SK-N-DZ (cell line): ENCODE measurements around the gene GLT8D1.

ENCODE experiments used
- DNase-seq: peaks from one replicate; pipeline ENCODE4 v3.0.0-alpha.2; 2015; ENCODE audit warnings: low spot score

Gene GLT8D1

DNA sequence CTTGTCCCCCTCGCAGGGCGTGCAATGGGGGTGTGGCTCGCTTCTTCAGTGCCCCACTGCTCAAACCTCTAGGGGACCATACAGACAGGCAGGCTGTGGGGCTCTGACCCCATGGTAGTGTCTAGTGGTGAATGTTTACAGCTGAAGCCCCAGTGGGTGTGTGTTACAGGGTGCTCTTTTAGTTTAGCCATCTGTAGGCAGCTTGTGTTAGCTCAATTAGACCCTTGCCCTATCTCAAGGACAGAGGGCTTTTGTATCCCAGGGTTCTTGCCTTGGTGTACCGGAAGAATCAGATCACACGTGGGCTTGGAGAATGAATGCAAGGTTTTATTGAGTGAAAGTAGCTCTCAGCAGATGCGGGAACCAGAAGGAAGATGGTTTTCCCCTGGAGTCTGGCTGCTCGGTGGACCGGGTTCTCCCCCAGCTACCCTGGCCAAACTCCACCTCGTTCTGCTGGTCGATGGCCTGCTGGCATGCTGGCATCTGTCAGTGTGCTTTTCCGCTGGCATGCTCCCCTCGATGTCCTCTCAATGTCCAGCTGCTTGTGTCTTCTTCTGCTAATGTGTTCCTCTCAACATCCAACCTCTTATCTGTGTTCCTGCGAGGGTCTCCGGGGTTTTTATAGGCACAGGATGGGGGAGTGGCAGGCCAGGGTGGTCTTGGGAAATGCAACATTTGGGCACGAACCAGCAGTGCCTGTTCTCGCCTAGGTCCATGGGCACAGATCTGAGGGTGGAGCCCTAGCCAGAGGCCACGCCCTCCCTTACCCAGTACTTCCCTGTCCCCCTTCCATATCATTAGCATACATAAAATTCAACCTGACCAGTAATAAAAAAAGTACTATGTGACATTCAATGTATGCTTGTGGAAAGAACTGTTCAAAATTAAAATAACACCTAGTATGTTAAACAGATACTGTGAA, 7.0 kb upstream of the GLT8D1 start:
- DNase-seq: no peak

DNA sequence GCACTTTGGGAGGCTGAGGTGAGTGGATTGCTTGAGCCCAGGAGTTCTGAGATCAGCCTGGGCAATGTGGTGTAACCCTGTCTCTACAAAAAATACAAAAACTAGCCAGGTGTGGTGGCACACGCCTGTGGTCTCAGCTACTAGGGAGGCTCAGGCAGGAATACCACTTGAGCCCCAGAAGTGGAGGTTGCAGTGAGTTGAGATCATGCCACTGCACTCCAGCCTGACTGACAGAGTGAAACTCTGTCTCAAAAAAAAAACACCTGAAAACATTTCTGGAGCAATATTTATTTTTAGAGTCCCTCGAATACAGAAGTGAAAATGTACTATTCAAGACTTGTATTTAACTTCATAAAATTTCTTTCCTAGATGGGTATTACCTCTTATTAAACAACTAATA, 4.9 kb upstream of the GLT8D1 start:
- no peak for DNase-seq

- DNase-seq: no peak
Observed at GRCh38 chr3:52707585-52707984, 2.0 kb upstream of the GLT8D1 start.

DNA sequence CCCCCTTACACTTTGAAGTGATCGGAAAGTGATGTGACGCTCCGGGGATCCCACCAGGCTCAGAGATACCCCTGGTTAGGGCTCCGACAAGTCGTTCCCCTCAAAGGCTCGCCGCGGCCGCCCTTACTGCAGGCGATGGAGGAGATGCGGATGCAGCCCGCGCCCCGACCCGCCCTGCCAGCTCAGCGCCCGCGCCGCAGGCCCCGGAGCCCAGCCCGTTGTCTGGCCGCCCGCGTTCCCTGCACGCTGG, 228 bp downstream of the GLT8D1 start:
- DNase-seq: no peak

DNA sequence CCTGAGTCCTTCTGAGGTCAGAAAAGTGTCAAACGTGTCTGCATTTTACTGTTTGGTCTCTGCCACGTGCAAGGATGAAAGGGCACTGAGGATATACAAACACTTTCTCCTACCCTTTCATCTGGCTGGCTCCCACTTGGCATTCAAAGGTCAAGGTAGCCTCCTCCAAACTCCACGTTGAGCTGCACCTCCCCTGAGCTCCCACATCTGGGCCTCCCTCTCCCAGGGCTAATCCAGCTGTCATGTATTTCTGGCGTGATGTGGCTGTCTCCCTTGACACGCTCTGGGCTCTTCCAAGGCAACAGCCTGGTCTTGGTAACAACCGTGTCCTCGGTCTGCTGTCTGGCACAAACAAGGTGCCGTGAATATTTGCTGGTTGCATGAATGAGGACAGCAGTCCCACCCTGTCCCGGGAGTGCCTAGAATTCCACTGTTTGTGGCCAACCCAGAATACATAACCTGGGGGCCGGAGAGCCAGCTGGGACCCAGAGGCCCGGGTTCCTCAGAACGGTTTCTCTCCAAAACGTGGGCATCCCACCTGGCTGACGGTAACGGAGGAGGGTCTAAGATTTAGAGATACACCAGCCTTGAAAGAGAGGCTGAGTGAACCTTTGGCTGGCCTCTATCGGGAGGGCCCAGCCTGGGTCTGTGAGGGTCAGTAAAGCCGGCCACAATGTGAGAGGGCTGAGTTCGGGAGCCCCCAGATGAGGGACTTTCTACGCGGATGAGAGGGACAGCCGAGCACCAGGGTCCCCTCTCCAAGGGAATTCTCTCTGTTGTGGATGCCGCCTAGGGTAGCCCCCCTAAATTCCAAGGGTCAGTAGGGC, 767 bp downstream of the GLT8D1 start:
- peak; percentile 21 for DNase-seq

DNA sequence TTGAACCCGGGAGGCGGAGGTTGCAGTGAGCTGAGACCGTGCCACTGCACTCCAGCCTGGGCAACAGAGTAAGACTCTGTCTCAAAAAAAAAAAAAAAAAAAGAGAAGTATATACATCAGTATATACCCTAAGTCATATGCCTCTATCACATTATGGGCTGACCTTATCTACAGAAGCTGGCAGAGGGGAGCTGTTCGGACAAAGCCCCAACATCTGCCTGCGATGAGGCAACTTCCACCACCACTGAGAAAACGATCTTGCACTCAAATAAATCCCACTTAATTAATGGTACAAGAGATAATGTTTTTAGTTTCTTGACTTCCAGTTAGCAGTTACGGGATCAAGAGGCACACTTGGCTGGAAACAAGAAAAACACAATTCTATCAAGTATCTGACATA, 2.2 kb downstream of the GLT8D1 start:
- no peak for DNase-seq

- DNase-seq: no peak
Observed at GRCh38 chr3:52697632-52697965, 8.0 kb downstream of the GLT8D1 start.

GRCh38 chr3:52696830-52697631, 8.6 kb downstream of the GLT8D1 start:
- DNase-seq: no peak

- no peak for DNase-seq
Observed at GRCh38 chr3:52695798-52696671, 9.6 kb downstream of the GLT8D1 start.

DNA sequence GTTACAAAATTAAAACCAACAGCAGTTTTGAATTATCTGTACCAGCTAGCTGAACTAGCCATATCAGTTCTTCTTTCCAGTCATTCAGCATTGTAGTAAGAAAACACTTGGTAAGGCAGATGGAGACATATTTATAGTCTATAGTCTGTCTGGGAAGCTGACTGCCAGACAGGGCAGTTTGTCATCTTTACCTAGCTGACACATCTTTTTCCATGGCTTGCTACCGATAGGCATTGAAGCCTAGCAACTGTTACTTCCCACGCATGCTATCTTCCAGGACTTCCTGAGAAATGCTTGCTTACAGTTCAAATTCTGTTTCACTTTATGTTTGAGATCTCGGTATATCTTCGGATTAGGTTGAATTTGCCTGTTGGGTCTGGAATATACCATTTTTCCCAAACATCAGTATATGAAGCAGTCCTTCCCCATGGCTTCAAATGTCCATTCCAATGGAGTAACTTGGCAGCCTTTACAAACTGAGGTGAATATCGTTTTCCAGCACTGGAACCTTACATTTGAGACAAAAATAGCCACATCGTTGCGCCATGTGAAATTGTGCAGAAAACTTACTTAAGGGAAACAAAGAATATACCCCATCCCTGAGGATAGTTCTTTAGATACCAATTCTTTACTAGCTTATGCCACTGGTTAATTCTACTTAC, 10.9 kb downstream of the GLT8D1 start:
- DNase-seq: no peak

DNA sequence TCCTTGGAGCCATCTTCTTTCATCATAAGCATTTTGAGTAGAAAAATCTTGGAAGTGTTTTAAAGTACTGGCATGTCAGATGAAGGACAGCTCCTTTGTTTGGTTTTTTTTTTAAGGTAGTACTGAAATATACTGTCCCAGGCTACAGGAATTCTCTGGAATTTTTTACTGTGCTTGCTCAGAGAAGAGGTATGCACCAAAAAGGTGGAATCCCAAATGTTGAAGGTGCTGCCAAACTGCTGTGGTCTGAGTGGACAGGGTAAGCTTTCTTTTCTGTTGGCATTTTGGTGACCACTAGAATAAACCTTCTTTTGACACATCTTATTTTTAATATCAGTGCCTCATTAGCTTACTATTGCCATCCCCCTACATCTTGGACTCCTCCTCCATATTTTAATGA, 12.5 kb downstream of the GLT8D1 start:
- no peak for DNase-seq

DNA sequence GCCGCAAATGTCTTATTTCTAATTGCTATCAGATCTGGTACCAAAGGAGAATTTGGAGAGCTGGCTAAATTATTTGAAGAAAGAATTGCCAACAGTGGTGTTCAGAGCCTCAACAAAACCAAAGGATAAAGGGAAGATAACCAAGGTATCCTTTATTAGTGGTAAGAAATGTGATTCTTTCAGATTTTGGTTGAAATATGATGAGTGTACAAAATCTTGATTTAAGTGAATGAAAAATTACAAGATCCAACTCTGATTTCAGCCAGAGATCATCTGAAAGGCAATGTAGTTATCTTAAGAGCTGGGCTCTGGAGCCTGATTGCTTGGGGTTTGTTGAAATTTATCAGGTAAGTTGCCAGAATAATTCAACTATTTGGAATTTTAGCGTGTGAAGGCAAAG, 15.0 kb downstream of the GLT8D1 start:
- no peak for DNase-seq

GRCh38 chr3:52689151-52689550, 16.4 kb downstream of the GLT8D1 start:
- no peak for DNase-seq

DNA sequence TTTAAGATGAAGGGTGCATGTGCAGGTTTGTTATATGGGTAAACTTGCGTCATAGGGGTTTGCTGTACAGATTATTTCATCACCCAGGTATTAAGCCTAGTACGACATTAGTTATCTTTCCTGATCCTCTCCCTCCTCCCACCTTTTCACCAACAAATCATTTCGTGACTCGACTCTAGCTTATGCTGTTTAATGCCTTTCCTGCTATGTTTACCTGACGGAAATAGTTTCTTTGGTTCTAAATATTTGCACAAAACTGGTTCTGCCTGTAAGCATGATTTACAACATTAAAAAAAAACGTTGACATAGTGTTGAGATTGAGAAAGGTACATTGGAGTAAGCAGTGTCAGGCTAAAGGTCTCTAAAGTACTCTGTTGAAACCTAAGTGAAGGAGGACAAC, 17.3 kb downstream of the GLT8D1 start:
- no peak for DNase-seq

DNA sequence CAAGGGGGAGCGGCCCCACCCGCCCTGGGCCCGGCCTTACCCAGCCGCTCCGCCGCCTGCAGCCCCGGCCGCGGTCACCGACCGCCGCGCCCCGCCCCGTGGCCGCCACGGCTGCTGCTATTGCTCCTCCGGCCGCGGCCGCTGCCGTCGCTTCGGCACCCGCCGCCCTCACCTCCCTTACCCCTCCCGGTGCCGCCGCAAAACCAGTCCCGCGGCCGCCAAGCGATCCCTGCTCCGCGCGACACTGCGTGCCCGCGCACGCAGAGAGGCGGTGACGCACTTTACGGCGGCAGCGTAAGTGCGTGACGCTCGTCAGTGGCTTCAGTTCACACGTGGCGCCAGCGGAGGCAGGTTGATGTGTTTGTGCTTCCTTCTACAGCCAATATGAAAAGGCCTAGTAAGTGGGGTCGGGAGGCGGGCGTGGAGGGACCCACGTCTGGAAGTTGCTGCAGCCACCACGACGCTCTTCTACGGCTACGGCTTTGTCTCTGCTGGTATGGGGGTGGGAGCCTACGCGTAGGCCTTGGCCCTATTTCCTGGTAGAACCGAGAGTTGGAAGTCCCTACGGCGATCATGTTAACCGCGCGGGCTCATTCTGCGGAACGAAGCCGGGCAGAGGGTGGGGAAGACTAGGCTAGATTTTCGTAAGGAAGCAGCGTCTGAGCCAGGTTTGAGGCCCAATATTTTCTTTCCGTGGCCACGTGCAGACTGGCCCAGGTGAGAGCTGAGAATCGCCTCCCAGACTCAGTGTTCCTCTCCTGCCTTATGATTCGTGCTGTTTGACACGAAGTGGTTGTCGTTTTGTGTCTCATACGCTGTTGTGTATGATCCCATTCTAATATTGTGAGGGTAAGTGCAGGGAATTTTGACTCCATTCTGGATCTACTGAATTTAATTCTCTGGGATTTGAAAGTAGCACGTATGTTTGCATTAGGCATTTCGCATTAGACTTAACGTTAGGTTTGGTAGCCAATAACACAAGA, 19.6 kb downstream of the GLT8D1 start, which contains the start of the genes GNL3 and PBRM1:
Gene GNL3, plus strand, starts transcription at position 324 of the 983 bp plus-strand sequence. Its CDS starts 61 bp downstream, at position 385.
Gene PBRM1, minus strand, starts transcription at position 205 of the 983 bp plus-strand sequence.
- DNase-seq: peak; percentile 93

DNA sequence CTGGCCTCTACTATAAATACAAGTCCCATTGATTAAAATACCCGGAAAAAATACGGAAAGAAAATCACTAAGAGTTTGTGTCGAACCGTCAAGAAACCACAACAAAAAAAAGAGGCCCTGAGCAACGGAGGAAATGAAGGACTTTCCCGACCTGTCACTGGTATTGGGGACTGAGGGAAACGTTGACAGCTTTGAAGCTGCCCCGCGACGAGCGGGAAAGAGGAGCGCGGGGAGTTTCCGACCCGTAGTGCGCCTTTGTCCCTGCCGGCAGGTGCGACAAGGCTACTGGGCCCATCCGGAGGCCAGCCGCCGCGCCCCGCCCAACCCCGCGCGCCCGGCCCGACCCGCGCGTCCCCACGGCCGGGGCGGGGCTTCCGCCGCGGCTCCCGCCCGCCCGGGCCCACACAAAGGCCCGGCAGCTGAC, 20.3 kb downstream of the GLT8D1 start:
- peak; percentile 85 for DNase-seq

- DNase-seq: no peak
Observed at GRCh38 chr3:52684184-52684583, 21.4 kb downstream of the GLT8D1 start.

DNA sequence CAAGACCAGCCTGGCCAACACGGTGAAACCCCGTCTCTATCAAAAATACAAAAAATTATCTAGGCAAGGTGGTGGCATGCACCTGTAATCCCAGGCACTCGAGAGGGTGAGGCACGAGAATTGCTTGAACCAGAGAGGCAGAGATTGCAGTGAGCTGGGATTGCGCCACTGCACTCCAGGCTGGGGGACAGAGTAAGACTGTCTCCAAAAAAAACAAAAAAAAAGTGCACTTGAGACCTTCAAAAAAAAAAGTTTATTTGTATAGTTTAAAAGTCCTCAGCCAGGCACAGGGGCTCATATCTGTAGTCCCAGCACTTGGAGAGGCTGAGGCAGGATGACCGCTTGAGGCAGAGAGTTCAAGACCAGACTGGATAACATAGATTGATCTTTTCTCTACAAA, 22.0 kb downstream of the GLT8D1 start:
- no peak for DNase-seq

GRCh38 chr3:52682016-52682415, 23.6 kb downstream of the GLT8D1 start:
- no peak for DNase-seq
